HG02970 (cell line): ENCODE measurements around the gene OR10G7.

Experiments used
- ATAC-seq: cut with Tn5 transposase; IDR thresholded peaks from one replicate; pipeline ENCODE4 v1.9.1; 2021; ENCODE audit warnings: mild to moderate bottlenecking, moderate library complexity, moderate number of reproducible peaks; ENCODE audit not compliant: unreplicated experiment, low FRiP score

The OR10G7 gene, protein sequence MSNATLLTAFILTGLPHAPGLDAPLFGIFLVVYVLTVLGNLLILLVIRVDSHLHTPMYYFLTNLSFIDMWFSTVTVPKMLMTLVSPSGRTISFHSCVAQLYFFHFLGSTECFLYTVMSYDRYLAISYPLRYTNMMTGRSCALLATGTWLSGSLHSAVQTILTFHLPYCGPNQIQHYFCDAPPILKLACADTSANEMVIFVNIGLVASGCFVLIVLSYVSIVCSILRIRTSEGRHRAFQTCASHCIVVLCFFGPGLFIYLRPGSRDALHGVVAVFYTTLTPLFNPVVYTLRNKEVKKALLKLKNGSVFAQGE

DNA sequence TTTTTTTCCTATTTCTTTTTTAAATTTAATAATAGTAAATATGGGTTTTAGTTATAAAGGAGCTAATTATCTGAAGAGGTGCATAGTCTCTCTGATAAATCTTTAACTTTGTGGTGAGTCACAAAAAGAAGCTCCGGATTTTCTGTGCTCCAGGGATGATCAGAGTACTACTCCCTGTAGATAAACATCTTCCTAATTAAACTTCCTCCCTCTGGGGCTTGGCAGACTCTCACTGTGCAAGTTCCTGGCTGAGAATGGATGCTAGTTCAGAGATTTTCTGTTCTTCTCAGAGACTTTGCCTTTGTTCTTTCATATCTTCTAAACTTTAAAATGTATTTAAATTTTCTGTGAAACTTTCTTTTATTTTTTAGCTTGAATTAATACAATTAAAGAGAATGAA lies at the start of gene OR10G7:
Gene OR10G7, minus strand, starts transcription at position 72 of the 400 bp plus-strand sequence. CDS start 2,324 bp downstream, outside the sequence.
- ATAC-seq = no peak

DNA sequence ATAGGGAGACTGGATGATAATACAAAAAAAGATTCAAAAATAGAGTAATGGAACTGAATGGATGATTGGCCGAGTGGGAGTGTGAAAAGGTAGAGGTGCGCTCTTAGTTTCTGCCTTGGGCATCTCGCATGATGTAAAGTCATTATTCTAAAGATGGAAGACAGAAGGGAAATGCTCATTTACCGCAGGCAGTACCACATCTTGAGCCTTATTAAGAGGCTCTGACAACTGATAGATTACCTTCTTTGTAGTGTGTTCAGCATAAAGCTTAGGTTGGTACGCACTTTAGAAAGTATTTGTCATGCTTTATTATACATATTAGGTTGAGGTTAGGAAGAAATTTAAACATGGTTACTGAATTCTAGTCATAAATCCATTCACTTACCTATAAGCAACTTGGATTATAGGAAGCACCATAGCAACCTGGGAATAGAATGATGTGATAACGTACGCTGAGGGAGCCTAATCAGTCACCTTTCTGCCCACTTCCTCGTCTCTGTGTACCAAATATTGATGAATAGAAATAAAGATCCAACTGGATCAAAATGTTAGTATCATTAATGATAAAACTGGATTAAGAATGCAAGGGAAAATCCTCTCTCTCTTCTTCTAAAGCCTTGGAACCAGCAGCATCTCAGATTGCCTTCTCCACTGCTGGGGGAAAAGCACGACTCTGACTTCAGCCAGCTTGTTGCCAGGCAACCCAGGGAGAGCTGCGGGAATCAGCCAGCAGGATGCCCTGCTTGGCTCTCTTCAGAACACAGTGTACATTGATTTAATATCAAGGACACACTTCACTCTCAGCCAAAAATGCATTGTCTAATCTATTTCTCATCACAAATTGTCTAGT lies 45.1 kb upstream of the OR10G7 start:
- no peak for ATAC-seq

GRCh38 chr11:124085583-124085982 lies 44.5 kb upstream of the OR10G7 start:
- no peak for ATAC-seq

DNA sequence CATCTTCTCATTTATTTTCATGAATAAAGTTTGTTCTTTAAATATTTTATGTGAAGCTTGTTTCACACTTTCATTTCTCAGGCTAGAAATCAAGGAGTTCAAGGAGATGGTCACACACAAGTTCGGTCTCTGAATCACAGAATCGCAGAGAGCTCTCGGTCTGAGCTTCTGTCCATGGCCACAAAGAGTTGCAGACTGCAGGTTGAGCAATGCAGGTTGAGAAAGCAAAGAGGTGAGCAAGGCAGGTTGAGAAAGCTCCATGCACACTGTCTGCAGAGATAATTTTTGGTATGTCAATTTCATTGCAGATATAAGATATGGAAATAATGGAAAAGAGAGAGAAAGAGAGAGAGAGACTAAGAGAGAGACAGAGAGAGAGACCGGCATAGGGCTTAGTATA lies 41.2 kb upstream of the OR10G7 start:
- ATAC-seq = no peak

- ATAC-seq = no peak
Observed at GRCh38 chr11:124081483-124081882, 40.4 kb upstream of the OR10G7 start.

GRCh38 chr11:124080327-124081001 lies 39.3 kb upstream of the OR10G7 start:
- no peak for ATAC-seq

GRCh38 chr11:124079631-124080326 lies 38.7 kb upstream of the OR10G7 start:
- ATAC-seq = no peak

DNA sequence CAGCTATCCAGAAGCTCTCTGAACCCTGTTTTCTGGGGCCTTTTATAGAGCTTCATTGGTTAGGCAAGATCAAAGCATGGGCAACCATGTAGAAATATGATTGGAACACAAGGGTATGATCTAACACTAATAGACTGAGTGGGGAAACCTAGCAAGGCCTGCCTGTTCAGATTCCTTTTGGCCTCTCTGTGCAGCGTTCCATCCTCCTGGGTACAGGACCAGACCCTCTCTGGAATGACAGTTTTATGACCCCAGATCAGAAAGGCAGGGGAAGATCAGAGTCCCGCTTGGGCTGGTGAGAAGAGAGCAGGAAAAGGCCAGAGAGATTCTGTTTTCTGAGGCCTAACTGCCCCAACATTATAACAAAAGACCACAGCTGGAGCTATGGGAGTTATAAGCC lies 37.5 kb upstream of the OR10G7 start:
- ATAC-seq = no peak

- no peak for ATAC-seq
Observed at GRCh38 chr11:124077266-124077665, 36.1 kb upstream of the OR10G7 start.

DNA sequence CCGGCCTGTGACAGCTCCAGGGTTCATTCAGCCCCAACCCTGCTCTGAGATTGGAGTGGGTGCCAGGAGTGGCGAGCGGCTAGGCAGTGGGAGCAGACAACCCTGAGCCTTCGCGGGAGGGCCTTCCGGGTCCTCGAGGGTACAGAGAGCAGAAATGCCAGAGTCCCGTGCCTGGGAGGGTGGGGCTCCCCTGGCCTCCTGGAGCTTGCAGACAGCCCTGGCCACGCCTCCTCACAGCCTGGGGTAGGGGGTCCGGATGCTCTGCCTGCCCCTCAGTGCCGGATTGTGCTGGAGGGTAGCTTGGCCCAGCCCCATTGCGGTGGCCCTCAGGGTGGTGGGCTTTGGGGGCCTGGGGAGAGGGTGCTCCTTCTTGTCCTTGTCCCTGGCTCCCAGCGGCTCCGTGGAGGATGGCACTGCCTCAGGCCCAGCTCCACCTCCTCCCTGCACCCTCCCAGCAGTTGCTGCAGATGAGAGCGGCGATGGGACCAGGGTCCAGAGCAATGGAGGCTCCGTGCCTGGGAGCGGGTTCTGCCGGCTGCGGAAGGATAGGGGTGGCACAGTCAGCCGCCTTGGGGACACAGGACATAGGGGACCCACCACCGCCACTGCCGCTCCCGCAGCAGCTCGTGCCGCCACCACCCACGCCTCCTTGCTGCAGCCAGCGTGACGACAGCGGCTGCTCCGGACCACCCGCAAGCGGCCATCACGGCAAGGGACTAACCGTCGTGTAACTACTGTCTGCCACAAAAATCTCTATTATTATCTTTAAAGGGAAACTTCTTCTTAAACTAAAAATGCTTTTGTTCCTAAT lies 34.9 kb upstream of the OR10G7 start:
- ATAC-seq = no peak

- ATAC-seq = no peak
Observed at GRCh38 chr11:124075492-124075840, 34.3 kb upstream of the OR10G7 start.

DNA sequence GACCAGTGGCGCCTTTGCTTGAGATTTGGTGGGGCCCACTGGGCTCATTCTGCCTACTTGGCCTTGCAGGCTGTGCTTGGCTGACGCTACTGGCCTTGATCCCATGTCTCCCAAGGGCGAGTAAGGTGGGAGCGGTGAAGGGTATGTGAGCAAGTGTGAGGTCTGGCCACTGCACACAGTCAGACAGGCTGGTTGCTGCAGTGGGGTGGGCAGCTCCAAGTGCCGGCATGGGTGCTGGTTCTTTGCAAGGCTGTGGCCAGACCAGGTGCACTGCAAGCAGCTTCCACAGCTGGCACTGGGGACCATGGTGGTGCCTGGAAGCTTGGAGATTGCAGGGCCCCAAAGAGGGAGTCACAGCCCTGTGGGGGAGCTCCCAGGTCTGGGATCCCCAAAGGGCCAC lies 33.4 kb upstream of the OR10G7 start:
- ATAC-seq = no peak

GRCh38 chr11:124072147-124072546 lies 31.0 kb upstream of the OR10G7 start:
- ATAC-seq = no peak

DNA sequence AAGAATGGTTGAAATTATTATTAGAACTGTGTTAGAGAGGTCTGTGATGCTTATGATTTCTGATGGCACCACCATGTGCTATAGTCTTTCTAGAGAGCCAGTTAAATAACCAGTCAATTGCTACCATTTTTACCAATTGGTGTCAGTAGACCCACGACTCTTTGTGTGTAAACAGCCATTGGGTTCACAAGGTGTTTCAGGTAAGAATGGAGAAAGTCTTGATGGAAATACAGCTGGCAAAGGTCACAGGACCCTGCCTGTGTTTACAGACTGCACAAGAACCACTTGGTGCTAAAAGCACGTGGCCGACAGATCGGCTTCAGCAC lies 30.5 kb upstream of the OR10G7 start:
- no peak for ATAC-seq

- peak; percentile 73 for ATAC-seq
Observed at GRCh38 chr11:124070915-124071622, 29.9 kb upstream of the OR10G7 start.

DNA sequence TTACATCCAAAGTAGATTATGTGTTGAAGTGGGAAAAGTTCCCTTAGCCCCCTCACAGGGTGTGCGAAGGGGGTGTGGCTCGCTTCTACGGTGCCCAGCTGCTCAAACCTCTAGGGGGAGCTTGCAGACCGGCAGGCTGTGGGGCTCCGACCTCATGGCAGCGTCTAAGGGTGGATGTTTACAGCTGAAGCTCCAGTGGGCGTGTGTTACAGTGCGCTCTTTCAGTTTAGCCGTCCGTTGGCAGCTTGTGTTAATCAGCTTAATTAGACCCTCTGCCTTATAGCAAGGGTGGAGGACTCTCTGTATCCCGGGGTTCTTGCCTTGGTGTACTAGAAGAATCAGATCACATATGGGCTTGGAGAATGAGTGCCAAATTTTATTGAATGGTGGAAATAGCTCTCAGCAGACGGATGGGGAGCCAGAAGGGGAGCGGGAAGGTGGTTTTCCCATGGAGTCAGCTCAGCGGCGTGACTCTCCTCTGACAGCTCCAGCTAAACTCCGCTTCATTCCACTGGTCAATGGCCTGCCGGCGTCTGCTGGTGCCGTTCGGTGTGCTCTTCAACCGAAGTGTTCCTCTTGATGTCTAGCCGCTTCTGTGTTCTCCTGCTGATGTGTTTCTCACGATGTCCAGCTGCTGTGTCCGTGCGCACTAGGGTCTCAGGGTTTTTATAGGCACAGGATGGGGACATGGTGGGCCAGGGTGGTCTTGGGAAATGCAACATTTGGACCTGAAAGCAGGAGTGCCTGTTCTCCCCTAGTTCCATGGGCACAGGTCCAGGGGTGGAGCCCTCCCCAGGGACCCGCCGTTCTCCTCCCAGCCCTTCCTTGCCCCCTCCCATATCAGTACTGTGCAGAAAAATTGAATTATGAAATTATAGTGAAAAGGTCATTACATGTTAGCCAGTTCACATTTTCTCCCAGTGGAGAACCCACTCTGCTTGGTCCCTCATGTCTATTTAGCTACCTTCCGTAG lies 28.6 kb upstream of the OR10G7 start:
- no peak for ATAC-seq

DNA sequence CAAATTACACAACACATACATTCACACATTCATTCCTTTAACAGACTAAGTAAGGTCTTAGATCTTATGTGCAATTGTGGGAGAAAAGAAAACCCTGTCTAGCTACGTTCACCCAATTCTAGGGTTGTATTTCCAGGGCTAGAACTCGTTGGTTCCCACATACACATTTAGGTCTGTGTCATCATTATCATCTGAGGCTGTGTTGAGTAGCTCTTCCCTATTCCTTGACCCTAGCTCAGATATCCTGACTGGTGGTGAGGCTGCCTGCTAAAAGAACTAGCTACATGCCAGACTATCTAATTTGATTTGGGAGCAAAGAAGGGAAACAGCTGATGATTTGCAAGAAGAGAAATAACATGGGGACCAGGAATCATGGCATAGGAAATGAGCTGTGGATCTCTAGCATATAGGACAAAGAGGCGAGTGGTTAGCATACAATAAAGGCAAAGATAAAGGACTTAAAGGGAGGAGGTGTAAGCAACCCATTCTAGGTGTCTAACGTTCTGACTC lies 27.5 kb upstream of the OR10G7 start:
- no peak for ATAC-seq

- ATAC-seq = no peak
Observed at GRCh38 chr11:124052966-124053365, 11.8 kb upstream of the OR10G7 start.
